Measurements from ENCODE around the gene IMPG1. TPM values are rescaled to one million over a fixed set of nuclear protein-coding genes. Genes with fewer than 3 reads are reported as not detected.

IMPG1 gene
- total and polyA plus RNA-seq, 2 donors (not counting 1 experiment from before 2014, with no cell fraction given) = not detected

GRCh38 chr6:75963569-75963968 is 108.9 kb downstream of the IMPG1 start:
- H3K4me3 Mint-ChIP-seq = no peak overlapping the region
- Histone ChIP-seq H3K9me3 (ENCODE audit: control extremely low read depth in 1 of 3, control insufficient read depth in 2 of 3, insufficient read depth in 1 of 3, low read length in 2 of 3) (peaks cover 0 to 11% (median 0%) of the 10 kb centered on the region in 3 donors), H3K9ac (ENCODE audit: low read length) (no peak overlapping the region), H2AFZ (ENCODE audit: insufficient read depth, low read depth, low read length, poor library complexity, severe bottlenecking) (no peak overlapping the region), H3K4me3 (ENCODE audit: control extremely low read depth in 1 of 5, extremely low read depth in 1 of 5, insufficient read depth in 1 of 5, low read depth in 2 of 5, low read length in 4 of 5) (no peak overlapping the region), H3K27ac (ENCODE audit: low read length in 2 of 2) (no peak overlapping the region), H3K27me3 (replicated peaks in 1 of 4; ENCODE audit: control extremely low read depth in 1 of 4, control insufficient read depth in 3 of 4, insufficient read depth in 4 of 4, low read length in 3 of 4) (no peaks in the 10 kb centered on the region), H3K4me2 (replicated peaks; ENCODE audit: low read depth, low read length, poor library complexity, severe bottlenecking) (no peak overlapping the region), H3K79me2 (ENCODE audit: control insufficient read depth, insufficient read depth, low read length) (no peaks in the 10 kb centered on the region), H3K4me1 (ENCODE audit: control insufficient read depth in 2 of 2, insufficient read depth in 2 of 2, low read length in 2 of 2) (no peaks in the 10 kb centered on the region), H4K20me1 (ENCODE audit: control insufficient read depth, insufficient read depth, low read length, poor library complexity, severe bottlenecking) (no peaks in the 10 kb centered on the region), H3K36me3 (replicated peaks in 1 of 2; ENCODE audit: control extremely low read depth in 1 of 2, control insufficient read depth in 1 of 2, extremely low read depth in 1 of 2, insufficient read depth in 2 of 2, low read length in 1 of 2) (no peaks in the 10 kb centered on the region)
- CTCF ChIA-PET = no interaction called here
- TF ChIP-seq CTCF (IDR thresholded peaks at IDR 0.05) (no peak), EZH2 (IDR thresholded peaks at IDR 0.05; ENCODE audit: borderline replicate concordance, insufficient read depth, low read depth, low read length, poor library complexity, severe bottlenecking) (no peak)
- H3K9me3 Mint-ChIP-seq (ENCODE audit: insufficient read depth) = peaks cover 5% of the 10 kb centered on the region
- no CpG with 5 or more reads among the region's 1 CpG for WGBS (ENCODE audit: insufficient coverage)
- peaks cover 4% of the 10 kb centered on the region for H3K27me3 Mint-ChIP-seq
- DNase-seq = no peak
- POLR2A ChIA-PET = no interaction called here
- no peaks in the 10 kb centered on the region for H3K4me1 Mint-ChIP-seq
- intact Hi-C loops (cut with micrococcal nuclease) = no loop called here
- H3K27ac Mint-ChIP-seq = no peak overlapping the region
- ATAC-seq (ENCODE audit: low read depth) = no peak

GRCh38 chr6:75952128-75952527 is 120.3 kb downstream of the IMPG1 start:
- H3K4me1 ChIP-seq (ENCODE audit: control insufficient read depth in 2 of 2, insufficient read depth in 2 of 2, low read length in 2 of 2) = no peaks in the 10 kb centered on the region
- H4K20me1 ChIP-seq (ENCODE audit: control insufficient read depth, insufficient read depth, low read length, poor library complexity, severe bottlenecking) = no peaks in the 10 kb centered on the region
- no peak overlapping the region for H3K4me3 ChIP-seq (ENCODE audit: control extremely low read depth in 1 of 5, extremely low read depth in 1 of 5, insufficient read depth in 1 of 5, low read depth in 2 of 5, low read length in 4 of 5)
- DNase-seq (no peak), ATAC-seq (ENCODE audit: low read depth) (no peak)
- Mint-ChIP-seq H3K27ac (no peak overlapping the region), H3K4me3 (no peak overlapping the region), H3K4me1 (peaks cover 4% of the 10 kb centered on the region), H3K9me3 (ENCODE audit: insufficient read depth) (no peaks in the 10 kb centered on the region), H3K27me3 (no peaks in the 10 kb centered on the region)
- TF ChIP-seq CTCF (IDR thresholded peaks at IDR 0.05) = no peak
- TF ChIP-seq EZH2 (IDR thresholded peaks at IDR 0.05; ENCODE audit: borderline replicate concordance, insufficient read depth, low read depth, low read length, poor library complexity, severe bottlenecking) = no peak
- WGBS (ENCODE audit: insufficient coverage) = no CpG with 5 or more reads among the region's 3 CpGs
- no peaks in the 10 kb centered on the region for H3K36me3 ChIP-seq (replicated peaks in 1 of 2; ENCODE audit: control extremely low read depth in 1 of 2, control insufficient read depth in 1 of 2, extremely low read depth in 1 of 2, insufficient read depth in 2 of 2, low read length in 1 of 2)
- H3K27ac ChIP-seq (ENCODE audit: low read length in 2 of 2) = no peak overlapping the region
- intact Hi-C loops (cut with micrococcal nuclease) = no loop called here
- CTCF ChIA-PET = no interaction called here
- no peak overlapping the region for H3K9ac ChIP-seq (ENCODE audit: low read length)
- no peak overlapping the region for H2AFZ ChIP-seq (ENCODE audit: insufficient read depth, low read depth, low read length, poor library complexity, severe bottlenecking)
- H3K79me2 ChIP-seq (ENCODE audit: control insufficient read depth, insufficient read depth, low read length) = no peaks in the 10 kb centered on the region
- POLR2A ChIA-PET = no interaction called here
- no peaks in the 10 kb centered on the region for H3K9me3 ChIP-seq (ENCODE audit: control extremely low read depth in 1 of 3, control insufficient read depth in 2 of 3, insufficient read depth in 1 of 3, low read length in 2 of 3)
- H3K4me2 ChIP-seq (replicated peaks; ENCODE audit: low read depth, low read length, poor library complexity, severe bottlenecking) = no peak overlapping the region
- H3K27me3 ChIP-seq (replicated peaks in 1 of 4; ENCODE audit: control extremely low read depth in 1 of 4, control insufficient read depth in 3 of 4, insufficient read depth in 4 of 4, low read length in 3 of 4) = no peaks in the 10 kb centered on the region
